Hypothalamus (tissue), 51 donors: ENCODE measurements around the gene LAMA3.

Source experiments
- DNase-seq, 51 donors: peaks; one replicate each; lab custom pipeline; 2025; lab: John Stamatoyannopoulos, UW

LAMA3 gene

DNA sequence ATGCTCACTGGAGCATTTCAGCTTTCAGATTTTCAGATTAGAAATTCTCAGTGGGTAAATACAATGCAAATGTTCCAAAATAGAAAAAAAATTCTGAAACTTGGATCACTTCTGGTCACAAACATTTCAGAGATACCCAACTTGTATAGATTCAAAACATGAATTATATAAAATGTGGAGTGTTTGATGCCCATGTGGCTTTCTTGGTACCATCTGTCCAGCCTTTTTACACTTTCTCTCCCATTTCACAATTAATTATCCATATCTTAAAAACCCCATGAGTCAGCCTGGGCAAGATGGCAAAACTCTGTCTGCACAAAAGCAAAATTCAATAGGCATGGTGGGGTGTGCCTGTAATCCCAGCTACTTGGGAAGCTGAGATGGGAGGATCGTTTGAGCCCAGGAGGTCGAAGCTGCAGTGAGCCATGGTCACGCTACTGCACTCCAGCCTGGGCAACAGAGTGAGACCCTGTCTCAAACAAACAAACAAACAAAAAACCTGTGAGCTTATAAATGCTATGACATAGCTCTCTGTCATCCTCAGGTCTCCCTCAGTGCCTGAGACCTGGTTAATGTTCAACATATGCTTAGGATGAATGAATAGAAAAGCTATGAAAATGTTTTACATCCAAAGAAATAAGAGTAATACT lies 179.0 kb downstream of the LAMA3 start:
- DNase-seq: no peak

GRCh38 chr18:23870676-23871380 lies 181.6 kb downstream of the LAMA3 start:
- no peak for DNase-seq

- no peak for DNase-seq
These were observed 182.2 kb downstream of the LAMA3 start for GRCh38 chr18:23871410-23871809.

DNA sequence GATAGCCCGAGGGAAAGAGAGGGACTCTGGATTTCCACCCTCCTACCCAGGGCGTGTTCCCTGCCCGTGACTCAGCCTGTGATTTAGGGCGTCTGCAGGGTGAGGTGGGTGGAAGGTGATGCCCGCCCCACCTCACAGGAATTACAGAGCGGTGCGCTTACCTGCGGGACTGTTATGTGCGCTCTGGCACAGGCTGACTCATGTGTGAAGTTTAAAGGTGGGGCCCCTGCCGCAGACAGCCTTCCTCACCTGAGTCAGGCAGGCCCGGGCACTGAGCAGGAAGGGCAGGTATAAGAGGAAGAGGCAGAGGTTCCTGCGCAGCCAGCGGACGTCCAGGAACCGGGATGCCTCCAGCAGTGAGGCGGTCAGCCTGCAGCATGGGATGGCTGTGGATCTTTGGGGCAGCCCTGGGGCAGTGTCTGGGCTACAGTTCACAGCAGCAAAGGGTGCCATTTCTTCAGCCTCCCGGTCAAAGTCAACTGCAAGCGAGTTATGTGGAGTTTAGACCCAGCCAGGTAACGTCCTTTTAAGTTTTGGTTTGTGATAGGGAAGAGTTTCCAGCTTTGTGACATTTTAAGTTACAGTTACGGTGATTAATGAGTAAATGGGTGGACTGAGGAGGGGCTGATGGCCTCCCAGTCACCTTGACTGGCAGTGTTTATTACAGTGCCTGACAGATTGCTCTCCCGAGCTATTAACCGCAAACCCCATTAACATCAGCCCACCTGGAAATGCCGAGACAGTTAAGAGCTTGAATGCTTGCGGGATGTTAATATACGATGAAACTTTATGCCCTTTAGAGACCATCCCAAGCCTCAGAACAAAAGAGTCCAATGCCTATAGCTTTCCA lies 183.7 kb downstream of the LAMA3 start:
- no peak for DNase-seq

DNA sequence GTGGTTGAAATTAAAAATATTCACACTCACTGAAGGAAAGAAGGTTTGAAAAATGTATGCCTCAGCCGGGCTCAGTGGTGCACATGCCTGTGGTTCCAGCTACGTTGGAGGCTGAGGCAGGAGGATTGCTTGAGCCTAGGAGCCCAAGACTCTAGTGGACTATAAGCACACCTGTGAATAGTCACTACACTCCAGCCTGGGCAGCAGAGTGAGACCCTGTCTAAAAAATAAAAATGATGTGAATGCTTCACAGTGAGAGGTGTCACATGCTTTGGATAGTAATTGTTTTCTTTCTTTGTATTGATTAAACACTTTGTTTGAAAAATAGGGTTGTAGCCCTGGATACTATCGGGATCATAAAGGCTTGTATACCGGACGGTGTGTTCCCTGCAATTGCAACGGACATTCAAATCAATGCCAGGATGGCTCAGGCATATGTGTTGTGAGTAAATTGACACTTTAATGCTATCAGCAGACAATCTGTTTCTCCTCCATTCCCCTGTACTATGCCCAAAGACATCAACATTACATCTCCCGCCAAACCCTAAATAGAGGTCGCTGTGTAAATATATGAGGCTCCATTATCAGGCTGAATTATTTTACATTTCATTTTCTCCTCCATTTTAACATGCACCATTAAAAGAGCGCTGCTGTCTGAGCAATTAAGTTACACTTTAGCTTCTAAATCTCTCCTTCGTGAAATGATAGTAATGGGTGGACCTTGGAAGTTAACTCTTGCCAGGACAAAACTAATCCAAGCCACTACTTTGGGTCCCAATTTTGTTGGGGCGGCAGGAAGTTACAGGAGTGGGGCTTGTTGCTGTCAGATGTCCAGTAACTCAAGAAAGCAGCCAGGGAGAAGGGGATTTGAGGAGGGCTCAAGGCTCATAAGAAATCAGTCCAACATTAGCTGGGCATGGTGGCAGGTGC lies 187.0 kb downstream of the LAMA3 start:
- DNase-seq: no peak

DNA sequence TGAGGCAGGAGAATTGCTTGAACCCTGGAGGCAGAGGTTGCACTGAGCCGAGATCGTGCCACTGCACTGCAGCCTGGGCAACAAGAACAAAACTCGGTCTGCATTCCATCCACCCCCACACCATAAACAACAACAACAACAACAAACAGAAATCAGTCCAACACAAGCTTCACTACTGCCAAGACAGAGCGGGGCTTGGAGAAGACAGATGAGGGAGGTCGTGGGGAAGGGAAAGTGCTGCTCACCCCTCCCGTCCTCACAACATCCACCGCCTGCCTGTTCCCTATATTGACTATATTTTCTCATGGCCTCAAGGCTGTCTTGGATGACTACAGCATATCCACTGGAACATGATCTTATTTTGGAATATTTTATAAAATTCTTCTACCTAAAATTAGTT lies 187.7 kb downstream of the LAMA3 start:
- DNase-seq: no peak

DNA sequence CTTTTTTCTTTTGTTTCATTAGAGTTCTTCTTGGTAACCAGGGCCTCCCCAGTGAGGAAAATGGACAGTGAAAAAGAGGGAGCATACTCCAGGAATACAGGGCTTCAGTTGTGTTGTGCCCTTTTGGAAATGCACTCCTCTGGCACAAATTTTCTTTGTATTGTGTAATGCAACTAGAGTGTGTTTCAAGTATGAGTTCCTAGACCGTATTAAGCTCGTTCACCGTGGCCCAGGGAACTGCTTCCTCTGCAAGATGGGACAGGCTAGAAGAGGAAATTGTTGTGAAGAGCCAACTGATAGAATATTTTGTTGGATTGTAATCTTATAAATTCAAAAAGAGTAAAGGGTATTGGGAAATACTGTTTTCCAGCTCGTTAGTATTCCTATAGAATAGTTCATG lies 188.1 kb downstream of the LAMA3 start:
- DNase-seq: no peak

- DNase-seq: no peak
These were observed 189.2 kb downstream of the LAMA3 start for GRCh38 chr18:23878336-23878900.

- DNase-seq: no peak
These were observed 189.9 kb downstream of the LAMA3 start for GRCh38 chr18:23879126-23879525.

GRCh38 chr18:23879544-23879943 lies 190.3 kb downstream of the LAMA3 start:
- DNase-seq: no peak

DNA sequence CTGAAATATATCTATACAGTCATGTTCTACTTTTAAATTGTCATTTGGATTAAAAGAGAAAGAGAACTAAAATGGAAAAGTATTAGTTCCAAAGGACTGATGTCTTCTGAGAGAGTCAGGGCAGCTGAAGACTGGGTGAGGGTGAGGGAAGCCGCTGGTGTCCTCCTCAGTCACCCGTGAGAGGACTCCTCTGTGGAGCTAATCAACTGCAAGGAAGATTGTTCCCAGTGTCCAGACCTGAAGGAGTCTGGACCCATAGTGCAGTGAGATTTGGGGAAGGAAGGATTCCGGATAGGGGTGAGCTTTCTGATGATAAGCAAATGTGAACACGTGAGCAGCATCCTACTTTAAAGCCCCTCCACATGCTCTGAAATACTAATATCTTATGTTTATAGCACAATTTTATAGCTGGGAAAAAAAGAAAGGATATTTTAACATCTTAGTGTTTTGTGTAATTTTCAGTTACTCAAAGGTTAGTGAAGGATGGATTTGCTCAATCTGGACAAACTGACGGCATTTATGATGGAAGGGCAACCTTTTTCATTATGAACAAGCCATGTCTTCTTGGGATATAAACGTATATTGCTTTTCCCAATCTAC lies 190.8 kb downstream of the LAMA3 start:
- no peak for DNase-seq

- no peak for DNase-seq
These were observed 191.8 kb downstream of the LAMA3 start for GRCh38 chr18:23880931-23881617.

DNA sequence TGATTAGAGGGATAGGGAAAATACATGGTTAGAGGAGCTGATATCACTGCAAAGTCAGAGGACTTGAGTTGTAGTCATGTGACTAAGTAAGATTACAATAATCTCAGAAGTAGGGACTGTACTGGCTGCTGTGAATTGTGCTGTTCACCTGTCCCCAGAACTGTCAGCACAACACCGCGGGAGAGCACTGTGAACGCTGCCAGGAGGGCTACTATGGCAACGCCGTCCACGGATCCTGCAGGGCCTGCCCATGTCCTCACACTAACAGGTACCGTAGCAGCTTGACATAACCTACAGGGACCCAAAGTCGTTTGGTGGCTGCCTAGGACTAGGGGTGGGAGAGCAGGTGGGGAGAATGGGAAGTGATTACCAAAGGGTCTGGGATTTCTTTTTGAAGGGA lies 192.5 kb downstream of the LAMA3 start:
- peak in 9 of 51 donors; percentile 1 to 25 (median 10) for DNase-seq

GRCh38 chr18:23882616-23883276 lies 193.5 kb downstream of the LAMA3 start:
- no peak for DNase-seq

- no peak for DNase-seq
These were observed 194.1 kb downstream of the LAMA3 start for GRCh38 chr18:23883277-23883790.

GRCh38 chr18:23884681-23885375 lies 195.6 kb downstream of the LAMA3 start:
- no peak for DNase-seq

- no peak for DNase-seq
These were observed 196.5 kb downstream of the LAMA3 start for GRCh38 chr18:23885750-23886149.

DNA sequence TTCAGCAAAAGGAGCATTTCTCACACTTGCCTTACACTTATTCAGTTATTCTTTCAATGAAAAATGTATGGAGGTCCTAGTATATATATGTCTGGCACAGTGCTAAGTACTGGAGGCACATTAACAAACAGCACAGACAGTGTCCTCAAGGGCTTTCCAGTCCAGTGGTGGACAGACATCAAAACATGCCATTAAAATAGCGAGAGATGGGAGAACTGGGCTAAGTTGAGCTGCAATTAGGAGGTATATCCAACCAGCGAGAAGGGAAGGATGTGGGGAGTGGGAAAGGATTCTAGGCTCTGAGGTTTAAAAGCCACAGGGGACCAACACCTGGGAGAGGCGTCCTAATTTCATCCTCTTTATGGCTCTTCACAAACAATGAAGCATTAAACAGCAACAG lies 197.8 kb downstream of the LAMA3 start:
- no peak for DNase-seq
